ENCODE results near the gene MRPS21.

Gene MRPS21

GRCh38 chr1:150293433-150294253 is at the start of gene MRPS21:
Gene MRPS21 (plus strand): TSS chr1:150293861. CDS start chr1:150294367, 506 bp downstream.
- DNase-seq: peak; percentile 93

GRCh38 chr1:150249936-150250335 is 43.7 kb upstream of the MRPS21 start:
- DNase-seq: no peak

GRCh38 chr1:150256198-150256553 is 37.5 kb upstream of the MRPS21 start:
- no peak for DNase-seq

- no peak for DNase-seq
Measured at GRCh38 chr1:150256554-150257341, 36.9 kb upstream of the MRPS21 start.

GRCh38 chr1:150257624-150258585 is 35.8 kb upstream of the MRPS21 start, which contains the start of gene CA14:
Gene CA14 (plus strand): TSS chr1:150257774. CDS start chr1:150258129, 355 bp downstream.
- no peak for DNase-seq

- DNase-seq: no peak
Measured at GRCh38 chr1:150259217-150259616, 34.4 kb upstream of the MRPS21 start.

GRCh38 chr1:150259758-150260669 is 33.6 kb upstream of the MRPS21 start:
- peak; percentile 63 for DNase-seq

- DNase-seq: no peak
Measured at GRCh38 chr1:150261367-150261766, 32.3 kb upstream of the MRPS21 start.

GRCh38 chr1:150262388-150263320 is 31.0 kb upstream of the MRPS21 start:
- DNase-seq: no peak

- no peak for DNase-seq
Measured at GRCh38 chr1:150263549-150263948, 30.1 kb upstream of the MRPS21 start.

GRCh38 chr1:150267896-150268295 is 25.8 kb upstream of the MRPS21 start:
- DNase-seq: no peak

- no peak for DNase-seq
Measured at GRCh38 chr1:150268340-150268704, 25.3 kb upstream of the MRPS21 start.

- peak; percentile 94 for DNase-seq
Measured at GRCh38 chr1:150268705-150269403, 24.8 kb upstream of the MRPS21 start, which contains the start of gene APH1A. Gene APH1A (minus strand): TSS chr1:150269016. CDS start chr1:150268810, 206 bp downstream.

- no peak for DNase-seq
Measured at GRCh38 chr1:150269451-150269850, 24.2 kb upstream of the MRPS21 start.

- DNase-seq: no peak
Measured at GRCh38 chr1:150271291-150271959, 22.2 kb upstream of the MRPS21 start.

GRCh38 chr1:150273311-150273710 is 20.4 kb upstream of the MRPS21 start:
- no peak for DNase-seq

GRCh38 chr1:150280138-150280707 is 13.4 kb upstream of the MRPS21 start:
- no peak for DNase-seq

- peak; percentile 29 for DNase-seq
Measured at GRCh38 chr1:150281221-150281757, 12.4 kb upstream of the MRPS21 start.
